DMS153 treated with DMSO at 0.1 percent for 48 hours (cell line): ENCODE data around the gene HOXB4.

Source experiments
- DNase-seq: peaks from one replicate; lab custom pipeline; 2025; ENCODE audit not compliant: unreplicated experiment; lab: John Stamatoyannopoulos, UW

Gene HOXB4

GRCh38 chr17:48601539-48602425, 23.6 kb upstream of the HOXB4 start:
- no peak for DNase-seq

GRCh38 chr17:48601207-48601538, 23.0 kb upstream of the HOXB4 start:
- no peak for DNase-seq

- DNase-seq, result peak; percentile 35
Observed at GRCh38 chr17:48600244-48601098, 22.3 kb upstream of the HOXB4 start.

GRCh38 chr17:48599354-48599753, 21.2 kb upstream of the HOXB4 start:
- DNase-seq, result no peak

- DNase-seq, result no peak
Observed at GRCh38 chr17:48598736-48599135, 20.6 kb upstream of the HOXB4 start.

GRCh38 chr17:48597778-48598631, 19.9 kb upstream of the HOXB4 start:
- DNase-seq, result peak; percentile 57

- DNase-seq, result no peak
Observed at GRCh38 chr17:48597528-48597777, 19.3 kb upstream of the HOXB4 start.

GRCh38 chr17:48596735-48597527, 18.8 kb upstream of the HOXB4 start:
- DNase-seq, result no peak

- DNase-seq, result no peak
Observed at GRCh38 chr17:48596000-48596734, 18.0 kb upstream of the HOXB4 start.

GRCh38 chr17:48595278-48595999, 17.3 kb upstream of the HOXB4 start:
- DNase-seq, result no peak

- DNase-seq, result no peak
Observed at GRCh38 chr17:48594538-48595277, 16.6 kb upstream of the HOXB4 start.

- DNase-seq, result peak; percentile 96
Observed at GRCh38 chr17:48593840-48594537, 15.8 kb upstream of the HOXB4 start.

GRCh38 chr17:48593126-48593829, 15.1 kb upstream of the HOXB4 start, which contains the start of gene HOXB5:
Gene HOXB5 (minus strand): TSS chr17:48593779. CDS start chr17:48593682, 97 bp downstream.
- DNase-seq, result peak; percentile 54

- no peak for DNase-seq
Observed at GRCh38 chr17:48592577-48592976, 14.4 kb upstream of the HOXB4 start.

- no peak for DNase-seq
Observed at GRCh38 chr17:48592057-48592514, 13.9 kb upstream of the HOXB4 start.

- no peak for DNase-seq
Observed at GRCh38 chr17:48591255-48592056, 13.3 kb upstream of the HOXB4 start.
